HEK293 (cell line): Measurements from ENCODE around the gene YDJC.
"Not testable (repeated sequence)": the region's sequence is repeated elsewhere in the genome, so short reads cannot be mapped to it uniquely, and the experiment has no call there.

Experiments
- CTCF ChIA-PET: fragments of 350-600 bp; formaldehyde crosslinking; extraction: SDS; loops from one replicate; lab custom pipeline; 2021; ENCODE audit warnings: antibody characterized with exemption; lab: Yijun Ruan, JAX
- POLR2A ChIA-PET: fragments of 300-600 bp; formaldehyde crosslinking; extraction: SDS; loops from one replicate; lab custom pipeline; 2020; ENCODE audit warnings: antibody characterized with exemption, inconsistent platforms; lab: Yijun Ruan, JAX
- H3K27ac ChIP-seq: fragments of 200-500 bp; sonication (Bioruptor generic); 2 replicates; pipeline ENCODE4 v1.5.1; 2014; ENCODE audit warnings: low read depth, low read length, control low read depth, inconsistent platforms; ENCODE audit errors: extremely low read depth
- H3K36me3 ChIP-seq, 2 experiments: fragments of 200-500 bp in 1 of 2; sonication (Bioruptor generic) in 1 of 2; 1 replicate in 1 of 2; 2 replicates in 1 of 2; pipeline ENCODE4 v1.5.1; 2014 to 2017; ENCODE audit warnings: inconsistent platforms in 2 of 2, low read length in 2 of 2; ENCODE audit not compliant: control insufficient read depth in 2 of 2, insufficient read depth in 1 of 2
- H3K4me1 ChIP-seq: fragments of 200-500 bp; sonication (Bioruptor generic); 2 replicates; pipeline ENCODE4 v1.5.1; 2014; ENCODE audit warnings: mild to moderate bottlenecking, low read length, inconsistent platforms; ENCODE audit not compliant: control insufficient read depth, insufficient read depth
- H3K4me3 ChIP-seq: 2 replicates; pipeline ENCODE4 v1.5.1; 2011; ENCODE audit warnings: low read depth, mild to moderate bottlenecking, control low read depth, low read length, moderate library complexity
- H3K9me3 ChIP-seq: fragments of 200-500 bp; sonication (Bioruptor generic); 2 replicates; pipeline ENCODE4 v1.5.1; 2014; ENCODE audit warnings: low read depth, low read length, inconsistent platforms; ENCODE audit not compliant: control insufficient read depth, insufficient read depth
- GLIS1 ChIP-seq: fragments of 450-650 bp; formaldehyde crosslinking; IDR thresholded peaks from 2 replicates; pipeline ENCODE4 v1.5.1; 2016; ENCODE audit warnings: missing biosample characterization, missing genetic modification characterization
- KLF10 ChIP-seq: fragments of 450-650 bp; IDR thresholded peaks from 2 replicates; pipeline ENCODE4 v1.5.1; 2018; ENCODE audit warnings: missing biosample characterization, mild to moderate bottlenecking, missing genetic modification characterization
- KLF9 ChIP-seq: fragments of 450-650 bp; formaldehyde crosslinking; IDR thresholded peaks from 2 replicates; pipeline ENCODE4 v1.5.1; 2016; ENCODE audit warnings: missing biosample characterization, missing genetic modification characterization, low read depth
- PRDM4 ChIP-seq: fragments of 450-650 bp; formaldehyde crosslinking; IDR thresholded peaks from 2 replicates; pipeline ENCODE4 v1.5.1; 2017; ENCODE audit warnings: missing biosample characterization, missing genetic modification characterization
- PRDM6 ChIP-seq: fragments of 450-650 bp; formaldehyde crosslinking; IDR thresholded peaks from 2 replicates; pipeline ENCODE4 v1.5.1; 2017; ENCODE audit warnings: missing biosample characterization, missing genetic modification characterization
- ZBTB17 ChIP-seq: fragments of 450-650 bp; formaldehyde crosslinking; IDR thresholded peaks from 2 replicates; pipeline ENCODE4 v1.5.1; 2016; ENCODE audit warnings: missing biosample characterization, missing genetic modification characterization
- ZBTB21 ChIP-seq: fragments of 450-650 bp; formaldehyde crosslinking; IDR thresholded peaks from 2 replicates; pipeline ENCODE4 v1.5.1; 2017; ENCODE audit warnings: missing biosample characterization, missing genetic modification characterization
- ZNF184 ChIP-seq: fragments of 450-650 bp; IDR thresholded peaks from 2 replicates; pipeline ENCODE4 v1.5.1; 2018; ENCODE audit warnings: missing biosample characterization, mild to moderate bottlenecking, missing genetic modification characterization
- ZNF239 ChIP-seq: fragments of 450-650 bp; formaldehyde crosslinking; IDR thresholded peaks from 2 replicates; pipeline ENCODE4 v1.5.1; 2016; ENCODE audit warnings: missing biosample characterization, missing genetic modification characterization
- ZNF362 ChIP-seq: fragments of 450-650 bp; formaldehyde crosslinking; IDR thresholded peaks from 2 replicates; pipeline ENCODE4 v1.5.1; 2016; ENCODE audit warnings: missing biosample characterization, missing genetic modification characterization
- ZNF449 ChIP-seq: fragments of 450-650 bp; formaldehyde crosslinking; IDR thresholded peaks from 2 replicates; pipeline ENCODE4 v1.5.1; 2017; ENCODE audit warnings: missing biosample characterization, mild to moderate bottlenecking, missing genetic modification characterization, moderate library complexity
- ZNF548 ChIP-seq: fragments of 450-650 bp; formaldehyde crosslinking; IDR thresholded peaks from 2 replicates; pipeline ENCODE4 v1.5.1; 2016; ENCODE audit warnings: missing biosample characterization, missing genetic modification characterization
- ZNF580 ChIP-seq: fragments of 450-650 bp; formaldehyde crosslinking; IDR thresholded peaks from 2 replicates; pipeline ENCODE4 v1.5.1; 2016; ENCODE audit warnings: missing biosample characterization, missing genetic modification characterization
- ZNF610 ChIP-seq: fragments of 450-650 bp; formaldehyde crosslinking; IDR thresholded peaks from 2 replicates; pipeline ENCODE4 v1.5.1; 2016; ENCODE audit warnings: missing biosample characterization, missing genetic modification characterization, borderline replicate concordance
- ZNF660 ChIP-seq: fragments of 450-650 bp; IDR thresholded peaks from 2 replicates; pipeline ENCODE4 v1.5.1; 2018; ENCODE audit warnings: missing biosample characterization, mild to moderate bottlenecking, missing genetic modification characterization
- ZNF664 ChIP-seq: fragments of 450-650 bp; formaldehyde crosslinking; IDR thresholded peaks from 2 replicates; pipeline ENCODE4 v1.5.1; 2016; ENCODE audit warnings: missing biosample characterization, missing genetic modification characterization
- ZNF76 ChIP-seq: fragments of 450-650 bp; formaldehyde crosslinking; IDR thresholded peaks from 2 replicates; pipeline ENCODE4; 2016; ENCODE audit warnings: low read depth, missing biosample characterization, missing genetic modification characterization, borderline replicate concordance
- ZSCAN4 ChIP-seq: fragments of 450-650 bp; formaldehyde crosslinking; IDR thresholded peaks from 2 replicates; pipeline ENCODE4 v1.5.1; 2017; ENCODE audit warnings: missing biosample characterization, missing genetic modification characterization

YDJC gene

GRCh38 chr22:21622011-21622918 lies 7.6 kb downstream of the YDJC start:
- H3K36me3 ChIP-seq = peaks cover 0 to 65% of the 10 kb centered on the region in 2 experiments; a peak in 2 of 3 replicates
- CTCF ChIA-PET = interaction anchor here (0.8 to 1.3 kb wide), 4 partner anchors 13 to 25 kb away, joined by 3 to 6 read pairs (median 4); no protein-coding TSS in a partner anchor
- H3K27ac ChIP-seq = no peak overlapping the region
- POLR2A ChIA-PET = no interaction called here
- H3K4me1 ChIP-seq = no peaks in the 10 kb centered on the region
- H3K4me3 ChIP-seq = no peak overlapping the region
- TF ChIP-seq ZNF362 (tag by site-specific recombination) = no peak
- 0 out of 2 replicates have a peak, but pooled peaks have one; percentile 29 for TF ChIP-seq ZBTB17
- peak; percentile 18; the same call in 1 of the 2 replicates for TF ChIP-seq KLF10
- no peak for TF ChIP-seq ZNF610 (tag by site-specific recombination)
- TF ChIP-seq ZNF449 (tag by site-specific recombination) = no peak
- no peak for TF ChIP-seq ZNF184 (tag by site-specific recombination)
- peak; percentile 47; the same call in 1 of the 2 replicates for TF ChIP-seq ZNF664
- no peak for TF ChIP-seq ZNF580 (tag by site-specific recombination)
- TF ChIP-seq PRDM4 = no peak
- no peak for TF ChIP-seq ZNF660 (tag by site-specific recombination)
- peak; percentile 37; the same call in 1 of the 2 replicates for TF ChIP-seq ZSCAN4
- TF ChIP-seq ZNF76 (tag by site-specific recombination) = no peak
- TF ChIP-seq ZBTB21 = no peak
- TF ChIP-seq KLF9 (tag by site-specific recombination) = peak; percentile 59
- no peak for TF ChIP-seq ZNF239
- no peaks in the 10 kb centered on the region for H3K9me3 ChIP-seq

- CTCF ChIA-PET = interaction anchor here (0.6 to 1.6 kb wide), 6 partner anchors 8 to 36 kb away, joined by 3 to 5 read pairs (median 3); no protein-coding TSS in a partner anchor
- Histone ChIP-seq H3K4me3 (no peak overlapping the region), H3K4me1 (no peaks in the 10 kb centered on the region), H3K36me3 (peaks cover 0 to 56% of the 10 kb centered on the region in 2 experiments; a peak in 2 of 3 replicates), H3K27ac (no peak overlapping the region), H3K9me3 (no peaks in the 10 kb centered on the region)
- TF ChIP-seq ZNF548 (tag by site-specific recombination) (no peak), PRDM6 (no peak), GLIS1 (tag by site-specific recombination) (peak; percentile 82)
- POLR2A ChIA-PET = interaction anchor here (1.5 kb wide), 1 partner anchor 8 kb away, joined by 6 read pairs; no protein-coding TSS in a partner anchor
These were observed 8.8 kb downstream of the YDJC start for GRCh38 chr22:21621025-21621424.

- ChIA-PET CTCF (interaction anchor here (0.6 to 3.7 kb wide), 3 partner anchors 11 to 171 kb away, joined by 3 to 26 read pairs (median 7); partner anchors contain the start of genes SDF2L1 and YDJC), POLR2A (interaction anchor here (0.5 to 1.8 kb wide), 2 partner anchors 10 to 231 kb away, joined by 3 to 8 read pairs; no protein-coding TSS in a partner anchor)
- not testable (repeated sequence) for H3K4me1 ChIP-seq, H3K9me3 ChIP-seq, H3K4me3 ChIP-seq, H3K27ac ChIP-seq
- peaks cover 5 to 63% of the 10 kb centered on the region in 2 experiments; a peak in 2 of 3 replicates for H3K36me3 ChIP-seq
These were observed 12.5 kb downstream of the YDJC start for GRCh38 chr22:21617337-21617736.
